CD14-positive monocyte (primary cell): ENCODE measurements around the gene KAZN. TPM values are rescaled to one million over a fixed set of nuclear protein-coding genes. Genes with fewer than 3 reads are reported as not detected.

Experiments used
- DNase-seq, 3 donors: peaks; one replicate each; pipeline ENCODE4 v3.0.0-alpha.2; 2011 to 2022
- H2AFZ ChIP-seq: 2 replicates; pipeline ENCODE4 v1.6.0; 2012; ENCODE audit warnings: mild to moderate bottlenecking, low read depth, low read length, inconsistent platforms; ENCODE audit not compliant: insufficient read depth, poor library complexity, severe bottlenecking
- H3K27ac ChIP-seq, 2 donors: 1 replicate in 1 of 2; 2 replicates in 1 of 2; pipeline ENCODE4 v1.5.1; 2012 to 2013; ENCODE audit warnings: low read length in 2 of 2, control low read depth in 1 of 2, inconsistent platforms in 1 of 2, low read depth in 1 of 2, mild to moderate bottlenecking in 1 of 2
- H3K27me3 ChIP-seq, 2 donors: one replicate each; pipeline versions ENCODE4 v1.6.0 to v1.6.1; 2011 to 2013; ENCODE audit warnings: low read length in 2 of 2; ENCODE audit not compliant: control insufficient read depth in 2 of 2, insufficient read depth in 2 of 2
- H3K36me3 ChIP-seq, 2 donors: replicated peaks in 1 of 2; 1 replicate in 1 of 2; 2 replicates in 1 of 2; pipeline versions ENCODE4 v1.5.1 to v1.6.1; 2012 to 2013; ENCODE audit warnings: low read length in 2 of 2, control low read depth in 1 of 2, inconsistent platforms in 1 of 2, mild to moderate bottlenecking in 1 of 2; ENCODE audit not compliant: insufficient read depth in 2 of 2, control insufficient read depth in 1 of 2
- H3K4me1 ChIP-seq, 2 donors: 1 replicate in 1 of 2; 2 replicates in 1 of 2; pipeline versions ENCODE4 v1.5.1 to v1.6.1; 2012 to 2013; ENCODE audit warnings: low read length in 2 of 2, control low read depth in 1 of 2, inconsistent platforms in 1 of 2, mild to moderate bottlenecking in 1 of 2, moderate library complexity in 1 of 2; ENCODE audit not compliant: insufficient read depth in 2 of 2, control insufficient read depth in 1 of 2
- H3K4me2 ChIP-seq: replicated peaks from 2 replicates; pipeline ENCODE3; 2012; ENCODE audit warnings: low read length, moderate library complexity, mild to moderate bottlenecking; ENCODE audit not compliant: poor library complexity, severe bottlenecking; ENCODE audit errors: extremely low read depth
- H3K4me3 ChIP-seq, 3 experiments: fragments of 200-600 bp in 1 of 3; sonication (generic) in 1 of 3; replicated peaks in 1 of 3; 1 replicate in 2 of 3; 2 replicates in 1 of 3; pipeline ENCODE4 v1.5.1; 2011 to 2013; ENCODE audit warnings: low read length in 3 of 3, mild to moderate bottlenecking in 3 of 3, control low read depth in 2 of 3, low read depth in 2 of 3, inconsistent platforms in 1 of 3, moderate library complexity in 1 of 3
- H3K79me2 ChIP-seq: 2 replicates; pipeline ENCODE4 v1.6.0; 2012; ENCODE audit warnings: mild to moderate bottlenecking, control low read depth, inconsistent platforms, low read length, moderate library complexity; ENCODE audit not compliant: insufficient read depth
- H3K9ac ChIP-seq: 2 replicates; pipeline ENCODE4 v1.6.0; 2017; ENCODE audit warnings: low read length, mild to moderate bottlenecking; ENCODE audit not compliant: insufficient read depth, poor library complexity, severe bottlenecking
- H3K9me3 ChIP-seq, 2 donors: replicated peaks in 1 of 2; 1 replicate in 1 of 2; 2 replicates in 1 of 2; pipeline versions ENCODE4 v1.5.1 to v1.6.1; 2012 to 2013; ENCODE audit warnings: low read length in 2 of 2, control low read depth in 1 of 2; ENCODE audit not compliant: control insufficient read depth in 1 of 2, insufficient read depth in 1 of 2
- H4K20me1 ChIP-seq: 2 replicates; pipeline ENCODE4 v1.6.0; 2012; ENCODE audit warnings: mild to moderate bottlenecking, low read length, control low read depth, moderate library complexity; ENCODE audit not compliant: insufficient read depth
- H3K27ac Mint-ChIP-seq, 7 donors: one replicate each; pipeline ENCODE4 v1.8.0; 2020; ENCODE audit warnings: mild to moderate bottlenecking in 7 of 7, mixed read lengths in 7 of 7, moderate library complexity in 6 of 7, inconsistent platforms in 2 of 7
- H3K27me3 Mint-ChIP-seq, 3 donors: one replicate each; pipeline ENCODE4 v1.8.0; 2021 to 2022; ENCODE audit warnings: low read depth in 3 of 3, mild to moderate bottlenecking in 3 of 3, mixed read lengths in 3 of 3, moderate library complexity in 3 of 3, inconsistent platforms in 1 of 3
- H3K36me3 Mint-ChIP-seq, 2 donors: one replicate each; pipeline ENCODE4 v1.8.0; 2020; ENCODE audit warnings: mixed read lengths in 2 of 2, inconsistent platforms in 1 of 2, mild to moderate bottlenecking in 1 of 2
- H3K4me1 Mint-ChIP-seq: one replicate; pipeline ENCODE4 v1.8.0; 2020; ENCODE audit warnings: mild to moderate bottlenecking, mixed read lengths
- H3K4me3 Mint-ChIP-seq, 2 donors: one replicate each; pipeline ENCODE4 v1.8.0; 2020; ENCODE audit warnings: mild to moderate bottlenecking in 2 of 2, mixed read lengths in 2 of 2, moderate library complexity in 1 of 2
- H3K9me3 Mint-ChIP-seq, 7 donors: one replicate each; pipeline ENCODE4 v1.8.0; 2020 to 2022; ENCODE audit warnings: mixed read lengths in 7 of 7, mild to moderate bottlenecking in 6 of 7, moderate library complexity in 6 of 7, inconsistent platforms in 2 of 7
- CTCF ChIP-seq: fragments of 200-600 bp; IDR thresholded peaks from one replicate; pipeline ENCODE4 v1.8.0; 2022; ENCODE audit warnings: antibody characterized with exemption, mild to moderate bottlenecking
- WGBS: methylation state at CpG from one replicate; pipeline ENCODE4 v1.1.5; 2013; ENCODE audit warnings: missing lambda C conversion rate; ENCODE audit not compliant: insufficient coverage; 5-methylcytosine and 5-hydroxymethylcytosine counted together
- intact Hi-C, 2 donors: fragments of 100-400 bp; cut with micrococcal nuclease; formaldehyde crosslinking; loops; one replicate each; pipeline versions ENCODE4 v1.15.0 to v1.15.1; 2023
- polyA plus RNA-seq, 3 donors: library from polyadenylated mRNA; depleted of rRNA in 1 of 3; unstranded in 2 of 3; stranded (reverse) in 1 of 3; fragments of 300-500 nt in 2 of 3; fragments of >200 nt in 1 of 3; fragmentation: Illumina TruSeq in 2 of 3; gene quantifications; 1 replicate in 2 of 3; 2 replicates in 1 of 3; pipeline ENCODE4 v1.2.3, GENCODE V29; 2012 to 2021

Gene KAZN
- polyA plus RNA-seq, 3 donors, result not detected

- no peak overlapping the region for H3K27ac ChIP-seq
- H4K20me1 ChIP-seq, result no peaks in the 10 kb centered on the region
- 97% methylated on average over 9 of the region's 14 CpGs for WGBS
- H3K4me1 ChIP-seq, result no peaks in the 10 kb centered on the region
- H3K4me3 Mint-ChIP-seq, result no peak overlapping the region
- no peaks in the 10 kb centered on the region for H3K27me3 ChIP-seq
- no peaks in the 10 kb centered on the region for H3K79me2 ChIP-seq
- TF ChIP-seq CTCF, result no peak
- H3K36me3 ChIP-seq, result no peaks in the 10 kb centered on the region
- H2AFZ ChIP-seq, result no peak overlapping the region
- no peak for DNase-seq
- peaks cover 0 to 2% (median 0%) of the 10 kb centered on the region in 7 donors for H3K9me3 Mint-ChIP-seq
- no peak overlapping the region for H3K4me2 ChIP-seq
- H3K36me3 Mint-ChIP-seq, result no peaks in the 10 kb centered on the region
- no peaks in the 10 kb centered on the region for H3K9me3 ChIP-seq
- intact Hi-C loops, result no loop called here
- no peaks in the 10 kb centered on the region for H3K4me1 Mint-ChIP-seq
- no peak overlapping the region for H3K9ac ChIP-seq
- peaks cover 0 to 5% (median 1%) of the 10 kb centered on the region in 3 donors for H3K27me3 Mint-ChIP-seq
- no peak overlapping the region for H3K27ac Mint-ChIP-seq
- H3K4me3 ChIP-seq, result no peak overlapping the region
Measured at GRCh38 chr1:15068152-15068551, 469.7 kb downstream of the KAZN start.

GRCh38 chr1:15068997-15069396, 470.5 kb downstream of the KAZN start:
- no peaks in the 10 kb centered on the region for H3K79me2 ChIP-seq
- no peak overlapping the region for H3K4me2 ChIP-seq
- intact Hi-C loops, result no loop called here
- H3K27me3 ChIP-seq, result no peaks in the 10 kb centered on the region
- no peak for TF ChIP-seq CTCF
- H3K27ac ChIP-seq, result no peak overlapping the region
- no peaks in the 10 kb centered on the region for H3K4me1 ChIP-seq
- H3K9me3 Mint-ChIP-seq, result peaks cover 0 to 2% (median 0%) of the 10 kb centered on the region in 7 donors
- WGBS, result 94% methylated on average over 3 of the region's 4 CpGs
- peaks cover 0 to 6% (median 2%) of the 10 kb centered on the region in 3 donors for H3K27me3 Mint-ChIP-seq
- no peaks in the 10 kb centered on the region for H3K36me3 ChIP-seq
- no peaks in the 10 kb centered on the region for H3K4me1 Mint-ChIP-seq
- H2AFZ ChIP-seq, result no peak overlapping the region
- no peak overlapping the region for H3K4me3 Mint-ChIP-seq
- H3K36me3 Mint-ChIP-seq, result no peaks in the 10 kb centered on the region
- no peaks in the 10 kb centered on the region for H4K20me1 ChIP-seq
- no peak overlapping the region for H3K9ac ChIP-seq
- H3K4me3 ChIP-seq, result no peak overlapping the region
- H3K9me3 ChIP-seq, result no peaks in the 10 kb centered on the region
- H3K27ac Mint-ChIP-seq, result no peak overlapping the region
- no peak for DNase-seq
